Activated CD8-positive, alpha-beta memory T cell treated with anti-CD3 and anti-CD28 coated beads, Interleukin-2, amount 50 U/mL, for 24 hours (primary cell): ENCODE measurements around the gene SLCO3A1.

Experiments
- DNase-seq: peaks from one replicate; pipeline ENCODE4 v3.0.0-alpha.2; 2020; ENCODE audit errors: extremely low read depth

Gene SLCO3A1

GRCh38 chr15:92100751-92101150, 247.2 kb downstream of the SLCO3A1 start:
- DNase-seq = no peak

GRCh38 chr15:92101708-92102394, 248.3 kb downstream of the SLCO3A1 start:
- DNase-seq = no peak

GRCh38 chr15:92102395-92102755, 248.9 kb downstream of the SLCO3A1 start:
- no peak for DNase-seq

- DNase-seq = no peak
Observed at GRCh38 chr15:92104072-92104471, 250.6 kb downstream of the SLCO3A1 start.

- DNase-seq = no peak
Observed at GRCh38 chr15:92105611-92106010, 252.1 kb downstream of the SLCO3A1 start.

GRCh38 chr15:92107510-92107909, 254.0 kb downstream of the SLCO3A1 start:
- no peak for DNase-seq

- DNase-seq = no peak
Observed at GRCh38 chr15:92109191-92109873, 255.8 kb downstream of the SLCO3A1 start.

GRCh38 chr15:92111291-92111690, 257.8 kb downstream of the SLCO3A1 start:
- no peak for DNase-seq

GRCh38 chr15:92111751-92112150, 258.2 kb downstream of the SLCO3A1 start:
- DNase-seq = no peak

GRCh38 chr15:92112180-92112579, 258.7 kb downstream of the SLCO3A1 start:
- no peak for DNase-seq

- no peak for DNase-seq
Observed at GRCh38 chr15:92112711-92113110, 259.2 kb downstream of the SLCO3A1 start.

GRCh38 chr15:92113832-92114231, 260.3 kb downstream of the SLCO3A1 start:
- DNase-seq = no peak

- DNase-seq = no peak
Observed at GRCh38 chr15:92115834-92116233, 262.3 kb downstream of the SLCO3A1 start.

- DNase-seq = no peak
Observed at GRCh38 chr15:92116330-92116729, 262.8 kb downstream of the SLCO3A1 start.

- no peak for DNase-seq
Observed at GRCh38 chr15:92117261-92117731, 263.8 kb downstream of the SLCO3A1 start.

GRCh38 chr15:92118162-92118935, 264.8 kb downstream of the SLCO3A1 start:
- DNase-seq = no peak

GRCh38 chr15:92118936-92119325, 265.4 kb downstream of the SLCO3A1 start:
- no peak for DNase-seq

GRCh38 chr15:92120094-92120795, 266.7 kb downstream of the SLCO3A1 start:
- no peak for DNase-seq

- no peak for DNase-seq
Observed at GRCh38 chr15:92121047-92121446, 267.5 kb downstream of the SLCO3A1 start.

- DNase-seq = no peak
Observed at GRCh38 chr15:92122259-92122658, 268.8 kb downstream of the SLCO3A1 start.

GRCh38 chr15:92123962-92124656, 270.6 kb downstream of the SLCO3A1 start:
- no peak for DNase-seq

- no peak for DNase-seq
Observed at GRCh38 chr15:92124657-92125010, 271.1 kb downstream of the SLCO3A1 start.
